ENCODE measurements around the gene HPS4. TPM values are rescaled to one million over a fixed set of nuclear protein-coding genes. Genes with fewer than 3 reads are reported as not detected.

HPS4 gene
- total and polyA plus RNA-seq, 4 donors: 5.4 to 26.2 (median 12.6) TPM

- Histone ChIP-seq H3K27me3 (ENCODE audit: control insufficient read depth in 4 of 4, insufficient read depth in 4 of 4, low read length in 3 of 4) (peaks cover 0 to 4% (median 0%) of the 10 kb centered on the region in 4 donors), H3K9ac (ENCODE audit: low read depth in 1 of 2, low read length in 2 of 2) (no peak overlapping the region), H3K9me3 (ENCODE audit: control insufficient read depth in 4 of 4, low read length in 3 of 4) (no peaks in the 10 kb centered on the region), H3K27ac (ENCODE audit: low read depth in 1 of 2, low read length in 2 of 2) (no peak overlapping the region), H3K36me3 (ENCODE audit: control insufficient read depth in 4 of 4, insufficient read depth in 3 of 4, low read depth in 1 of 4, low read length in 3 of 4) (no peaks in the 10 kb centered on the region), H3K4me3 (ENCODE audit: low read depth in 1 of 3, low read length in 3 of 3) (no peak overlapping the region), H3K4me1 (ENCODE audit: control insufficient read depth in 4 of 4, insufficient read depth in 4 of 4, low read length in 3 of 4) (no peaks in the 10 kb centered on the region)
- no peak for DNase-seq (ENCODE audit: low spot score)
- TF ChIP-seq GABPA (IDR thresholded peaks at IDR 0.05 in 1 of 2, conservative IDR thresholded peaks at IDR 0.05 in 1 of 2): no peak
- TF ChIP-seq, protein P1, sequence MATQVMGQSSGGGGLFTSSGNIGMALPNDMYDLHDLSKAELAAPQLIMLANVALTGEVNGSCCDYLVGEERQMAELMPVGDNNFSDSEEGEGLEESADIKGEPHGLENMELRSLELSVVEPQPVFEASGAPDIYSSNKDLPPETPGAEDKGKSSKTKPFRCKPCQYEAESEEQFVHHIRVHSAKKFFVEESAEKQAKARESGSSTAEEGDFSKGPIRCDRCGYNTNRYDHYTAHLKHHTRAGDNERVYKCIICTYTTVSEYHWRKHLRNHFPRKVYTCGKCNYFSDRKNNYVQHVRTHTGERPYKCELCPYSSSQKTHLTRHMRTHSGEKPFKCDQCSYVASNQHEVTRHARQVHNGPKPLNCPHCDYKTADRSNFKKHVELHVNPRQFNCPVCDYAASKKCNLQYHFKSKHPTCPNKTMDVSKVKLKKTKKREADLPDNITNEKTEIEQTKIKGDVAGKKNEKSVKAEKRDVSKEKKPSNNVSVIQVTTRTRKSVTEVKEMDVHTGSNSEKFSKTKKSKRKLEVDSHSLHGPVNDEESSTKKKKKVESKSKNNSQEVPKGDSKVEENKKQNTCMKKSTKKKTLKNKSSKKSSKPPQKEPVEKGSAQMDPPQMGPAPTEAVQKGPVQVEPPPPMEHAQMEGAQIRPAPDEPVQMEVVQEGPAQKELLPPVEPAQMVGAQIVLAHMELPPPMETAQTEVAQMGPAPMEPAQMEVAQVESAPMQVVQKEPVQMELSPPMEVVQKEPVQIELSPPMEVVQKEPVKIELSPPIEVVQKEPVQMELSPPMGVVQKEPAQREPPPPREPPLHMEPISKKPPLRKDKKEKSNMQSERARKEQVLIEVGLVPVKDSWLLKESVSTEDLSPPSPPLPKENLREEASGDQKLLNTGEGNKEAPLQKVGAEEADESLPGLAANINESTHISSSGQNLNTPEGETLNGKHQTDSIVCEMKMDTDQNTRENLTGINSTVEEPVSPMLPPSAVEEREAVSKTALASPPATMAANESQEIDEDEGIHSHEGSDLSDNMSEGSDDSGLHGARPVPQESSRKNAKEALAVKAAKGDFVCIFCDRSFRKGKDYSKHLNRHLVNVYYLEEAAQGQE (IDR thresholded peaks at IDR 0.05): no peak
- no peak for TF ChIP-seq YY1 (IDR thresholded peaks at IDR 0.05)
- TF ChIP-seq NR2F2 (IDR thresholded peaks at IDR 0.05): no peak
- no peak for TF ChIP-seq HNF4G (IDR thresholded peaks at IDR 0.05)
- no peak for TF ChIP-seq TAF1 (conservative IDR thresholded peaks at IDR 0.05)
- no peak for TF ChIP-seq RXRA (IDR thresholded peaks at IDR 0.05)
- TF ChIP-seq EGR1 (IDR thresholded peaks at IDR 0.05; ENCODE audit: low read depth in 2 of 2): no peak
- TF ChIP-seq, protein P2, sequence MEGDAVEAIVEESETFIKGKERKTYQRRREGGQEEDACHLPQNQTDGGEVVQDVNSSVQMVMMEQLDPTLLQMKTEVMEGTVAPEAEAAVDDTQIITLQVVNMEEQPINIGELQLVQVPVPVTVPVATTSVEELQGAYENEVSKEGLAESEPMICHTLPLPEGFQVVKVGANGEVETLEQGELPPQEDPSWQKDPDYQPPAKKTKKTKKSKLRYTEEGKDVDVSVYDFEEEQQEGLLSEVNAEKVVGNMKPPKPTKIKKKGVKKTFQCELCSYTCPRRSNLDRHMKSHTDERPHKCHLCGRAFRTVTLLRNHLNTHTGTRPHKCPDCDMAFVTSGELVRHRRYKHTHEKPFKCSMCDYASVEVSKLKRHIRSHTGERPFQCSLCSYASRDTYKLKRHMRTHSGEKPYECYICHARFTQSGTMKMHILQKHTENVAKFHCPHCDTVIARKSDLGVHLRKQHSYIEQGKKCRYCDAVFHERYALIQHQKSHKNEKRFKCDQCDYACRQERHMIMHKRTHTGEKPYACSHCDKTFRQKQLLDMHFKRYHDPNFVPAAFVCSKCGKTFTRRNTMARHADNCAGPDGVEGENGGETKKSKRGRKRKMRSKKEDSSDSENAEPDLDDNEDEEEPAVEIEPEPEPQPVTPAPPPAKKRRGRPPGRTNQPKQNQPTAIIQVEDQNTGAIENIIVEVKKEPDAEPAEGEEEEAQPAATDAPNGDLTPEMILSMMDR (IDR thresholded peaks at IDR 0.05; ENCODE audit: low read depth, low read length, missing input control): no peak
- TF ChIP-seq RAD21 (IDR thresholded peaks at IDR 0.05): no peak
- WGBS: 68% methylated on average over 11 of the region's 11 CpGs
Observed at GRCh38 chr22:26436903-26437515, 46.6 kb downstream of the HPS4 start.

DNA sequence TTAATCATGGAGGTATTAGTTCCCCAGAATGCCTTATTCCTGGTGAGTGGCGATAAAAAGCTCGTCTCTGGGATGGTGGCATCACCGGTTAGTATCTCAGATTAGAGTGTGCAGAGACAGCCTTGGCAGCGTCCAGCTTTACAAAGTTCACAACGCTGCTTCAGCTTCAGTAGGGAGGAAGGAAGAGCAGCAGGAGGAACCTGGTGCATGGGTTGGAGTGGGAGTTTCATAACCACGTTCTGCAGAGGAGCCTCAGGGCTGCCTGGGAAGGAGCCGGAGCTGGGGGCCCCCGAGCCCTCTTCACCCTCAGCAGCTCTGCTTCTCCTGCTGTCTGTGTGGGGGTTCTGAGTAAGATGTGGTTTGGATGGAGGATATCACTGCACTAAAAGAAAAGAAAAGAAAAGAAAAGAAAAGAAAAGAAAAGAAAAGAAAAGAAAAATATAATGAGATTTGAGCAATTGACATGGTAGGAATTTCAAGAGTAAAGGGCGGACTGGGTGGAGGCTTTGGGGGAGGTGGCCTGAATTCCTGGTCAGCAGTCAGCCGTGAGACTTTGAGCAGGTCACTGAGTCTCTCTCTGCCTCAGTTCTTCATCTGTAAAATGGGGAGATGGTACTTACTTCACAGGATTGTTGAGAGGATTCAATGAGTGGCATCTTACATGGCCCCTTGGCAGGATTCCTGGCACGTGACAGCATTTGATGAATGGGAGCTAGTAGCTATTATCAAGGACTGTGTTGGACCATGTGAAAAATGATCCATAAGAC, 48.1 kb downstream of the HPS4 start:
- WGBS: 66% methylated on average over 11 of the region's 11 CpGs
- Histone ChIP-seq H3K9me3 (ENCODE audit: control insufficient read depth in 4 of 4, low read length in 3 of 4) (no peaks in the 10 kb centered on the region), H3K36me3 (ENCODE audit: control insufficient read depth in 4 of 4, insufficient read depth in 3 of 4, low read depth in 1 of 4, low read length in 3 of 4) (no peaks in the 10 kb centered on the region), H3K4me3 (ENCODE audit: low read depth in 1 of 3, low read length in 3 of 3) (no peak overlapping the region), H3K4me1 (ENCODE audit: control insufficient read depth in 4 of 4, insufficient read depth in 4 of 4, low read length in 3 of 4) (no peaks in the 10 kb centered on the region), H3K27ac (ENCODE audit: low read depth in 1 of 2, low read length in 2 of 2) (no peak overlapping the region), H3K9ac (ENCODE audit: low read depth in 1 of 2, low read length in 2 of 2) (no peak overlapping the region), H3K27me3 (ENCODE audit: control insufficient read depth in 4 of 4, insufficient read depth in 4 of 4, low read length in 3 of 4) (peaks cover 0 to 7% (median 0%) of the 10 kb centered on the region in 4 donors)
- no peak for DNase-seq (ENCODE audit: low spot score)
- TF ChIP-seq YY1 (IDR thresholded peaks at IDR 0.05): no peak
- TF ChIP-seq, protein P1 (IDR thresholded peaks at IDR 0.05): no peak
- TF ChIP-seq EGR1 (IDR thresholded peaks at IDR 0.05; ENCODE audit: low read depth in 2 of 2): no peak
- no peak for TF ChIP-seq TAF1 (conservative IDR thresholded peaks at IDR 0.05)
- no peak for TF ChIP-seq HNF4G (IDR thresholded peaks at IDR 0.05)
- no peak for TF ChIP-seq RXRA (IDR thresholded peaks at IDR 0.05)
- no peak for TF ChIP-seq MAX (IDR thresholded peaks at IDR 0.05)
- TF ChIP-seq, protein P2 (IDR thresholded peaks at IDR 0.05; ENCODE audit: low read depth, low read length, missing input control): no peak
- TF ChIP-seq FOXA1 (IDR thresholded peaks at IDR 0.05): no peak
- no peak for TF ChIP-seq RAD21 (IDR thresholded peaks at IDR 0.05)
- TF ChIP-seq ATF3 (IDR thresholded peaks at IDR 0.05): no peak
- TF ChIP-seq GABPA (IDR thresholded peaks at IDR 0.05 in 1 of 2, conservative IDR thresholded peaks at IDR 0.05 in 1 of 2): no peak
- TF ChIP-seq FOXA2 (IDR thresholded peaks at IDR 0.05): no peak
- no peak for TF ChIP-seq NR2F2 (IDR thresholded peaks at IDR 0.05)
